ENCODE results near the gene SSU72.
"Not testable (repeated sequence)": the region's sequence is repeated elsewhere in the genome, so short reads cannot be mapped to it uniquely, and the experiment has no call there.

Gene SSU72

GRCh38 chr1:1609822-1610485 is 35.3 kb upstream of the SSU72 start:
- DNase-seq = no peak

GRCh38 chr1:1606232-1606631 is 31.6 kb upstream of the SSU72 start:
- no peak for DNase-seq

- DNase-seq = no peak
Measured at GRCh38 chr1:1605724-1606123, 31.1 kb upstream of the SSU72 start.

- DNase-seq = no peak
Measured at GRCh38 chr1:1605034-1605591, 30.4 kb upstream of the SSU72 start.

GRCh38 chr1:1604374-1605033 is 29.8 kb upstream of the SSU72 start:
- DNase-seq = no peak

- no peak for DNase-seq
Measured at GRCh38 chr1:1603671-1604373, 29.2 kb upstream of the SSU72 start.

- no peak for DNase-seq
Measured at GRCh38 chr1:1602968-1603506, 28.4 kb upstream of the SSU72 start.

- DNase-seq = no peak
Measured at GRCh38 chr1:1602304-1602967, 27.8 kb upstream of the SSU72 start.

- DNase-seq = no peak
Measured at GRCh38 chr1:1601564-1602303, 27.1 kb upstream of the SSU72 start.

GRCh38 chr1:1600861-1601563 is 26.3 kb upstream of the SSU72 start:
- DNase-seq = no peak

GRCh38 chr1:1599935-1600860 is 25.5 kb upstream of the SSU72 start, which contains the start of gene FNDC10:
Gene FNDC10 (minus strand): TSS chr1:1600135. CDS start chr1:1600015, 120 bp downstream.
- no peak for DNase-seq

GRCh38 chr1:1599030-1599934 is 24.6 kb upstream of the SSU72 start:
- peak; percentile 46 for DNase-seq

GRCh38 chr1:1598720-1599029 is 24.0 kb upstream of the SSU72 start:
- DNase-seq = no peak

GRCh38 chr1:1598051-1598719 is 23.5 kb upstream of the SSU72 start:
- DNase-seq = no peak

- DNase-seq = peak; percentile 51
Measured at GRCh38 chr1:1597275-1597930, 22.7 kb upstream of the SSU72 start.

GRCh38 chr1:1596493-1597274 is 22.0 kb upstream of the SSU72 start:
- DNase-seq = no peak

- DNase-seq = not testable (repeated sequence)
Measured at GRCh38 chr1:1595341-1595740, 20.7 kb upstream of the SSU72 start.

Measured in activated CD4-positive, alpha-beta T cell treated with anti-CD3 and anti-CD28 coated beads for 48 hours (primary cell).